HG02610 (cell line): Measurements from ENCODE around the gene NUDT8.
"Not testable (repeated sequence)": the region's sequence is repeated elsewhere in the genome, so short reads cannot be mapped to it uniquely, and the experiment has no call there.

Experiments used
- ATAC-seq: cut with Tn5 transposase; IDR thresholded peaks from one replicate; pipeline ENCODE4 v1.9.1; 2021; ENCODE audit warnings: mild to moderate bottlenecking, moderate library complexity; ENCODE audit not compliant: unreplicated experiment

The NUDT8 gene

GRCh38 chr11:67596753-67597300 lies 32.9 kb downstream of the NUDT8 start:
- ATAC-seq, result no peak

DNA sequence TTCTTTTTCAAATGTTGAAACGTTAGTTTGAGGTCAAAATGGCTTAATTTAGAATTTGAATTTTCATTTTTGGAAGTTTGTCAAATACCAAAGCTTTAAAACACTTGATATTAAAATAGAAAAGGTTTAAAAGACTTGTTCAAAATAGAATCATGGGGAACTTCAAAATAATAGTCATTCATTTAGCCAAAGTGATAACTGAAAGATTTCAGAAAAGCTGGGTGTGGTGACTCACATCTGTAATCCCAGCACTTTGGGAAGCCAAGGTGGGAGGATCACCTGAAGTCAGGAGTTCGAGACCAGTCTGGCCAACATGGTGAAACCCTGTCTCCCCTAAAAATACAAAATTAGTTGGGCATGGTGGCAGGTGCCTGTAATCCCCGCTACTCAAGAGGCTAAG lies 35.3 kb downstream of the NUDT8 start:
- ATAC-seq, result no peak

GRCh38 chr11:67593565-67593905 lies 36.2 kb downstream of the NUDT8 start:
- no peak for ATAC-seq

DNA sequence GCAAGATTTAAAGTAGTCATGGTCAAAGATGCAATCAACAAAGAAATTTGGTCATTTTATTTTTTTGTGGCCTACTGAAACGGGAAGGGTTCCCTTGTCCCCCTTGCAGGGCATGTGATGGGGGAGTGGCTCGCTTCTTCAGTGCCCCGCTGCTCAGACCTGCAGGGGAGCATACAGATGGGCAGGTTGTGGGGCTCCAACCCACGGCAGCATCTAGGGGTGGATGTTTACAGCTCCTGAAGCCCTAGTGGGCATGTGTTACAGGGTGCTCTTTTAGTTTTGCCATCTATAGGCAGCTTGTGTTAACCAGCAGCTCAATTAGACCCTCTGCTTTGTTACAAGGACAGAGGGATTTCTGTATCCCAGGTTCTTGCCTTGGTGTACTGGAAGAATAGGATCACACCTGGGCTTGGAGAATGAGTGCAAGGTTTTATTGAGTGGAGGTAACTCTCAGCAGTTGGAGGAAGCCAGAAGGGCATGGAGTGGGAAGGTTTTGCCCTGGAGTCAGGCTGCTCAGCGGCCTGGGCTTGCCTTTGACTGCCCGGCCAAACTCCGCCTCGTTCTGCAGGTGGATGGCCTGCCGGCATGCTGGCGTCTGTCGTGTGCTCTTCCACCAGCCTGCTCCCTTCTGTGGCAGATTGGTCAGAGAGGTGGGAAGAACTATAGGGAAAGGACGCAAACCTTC lies 36.7 kb downstream of the NUDT8 start:
- ATAC-seq, result no peak

DNA sequence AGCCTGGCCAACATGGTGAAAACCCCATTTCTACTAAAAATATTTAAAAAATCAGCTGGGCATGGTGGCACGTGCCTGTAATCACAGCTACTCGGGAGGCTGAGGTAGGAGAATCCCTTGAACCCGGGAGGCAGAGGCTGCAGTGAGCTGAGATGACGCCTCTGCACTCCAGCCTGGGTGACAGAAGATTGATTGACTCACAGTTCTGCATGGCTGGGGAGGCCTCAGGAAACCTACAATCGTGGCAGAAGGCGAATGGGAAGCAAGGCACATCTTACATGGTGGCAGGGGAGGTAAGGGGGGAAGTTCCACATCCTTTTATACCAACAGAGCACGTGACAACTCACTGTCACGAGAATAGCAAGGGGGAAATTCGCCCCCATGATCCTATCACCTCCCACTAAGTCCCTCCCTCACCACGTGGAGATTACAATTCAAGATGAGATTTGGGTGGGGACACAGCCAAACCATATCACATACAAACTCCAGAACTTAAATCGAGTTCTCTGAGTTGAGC lies 40.8 kb downstream of the NUDT8 start:
- ATAC-seq, result not testable (repeated sequence)

DNA sequence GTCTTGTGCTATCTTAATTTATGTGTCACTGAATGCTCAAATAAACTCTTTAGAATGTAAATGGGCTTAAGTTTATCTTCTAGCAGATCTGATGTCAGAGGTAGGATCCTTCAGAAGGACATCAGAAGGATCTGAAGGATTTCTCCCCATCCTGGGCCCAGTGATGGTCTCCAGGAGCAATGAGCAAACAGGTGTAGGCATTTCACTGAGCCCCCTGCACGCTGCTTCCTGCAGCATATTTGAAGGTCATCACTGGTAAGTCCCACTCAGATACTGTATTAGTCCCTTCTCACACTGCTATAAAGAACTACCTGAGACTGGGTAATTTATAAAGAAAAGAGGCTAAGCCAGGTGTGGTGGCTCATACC lies 41.6 kb downstream of the NUDT8 start:
- peak; percentile 18 for ATAC-seq

GRCh38 chr11:67586568-67587250 lies 43.0 kb downstream of the NUDT8 start:
- no peak for ATAC-seq

- ATAC-seq, result no peak
These were observed 43.8 kb downstream of the NUDT8 start for GRCh38 chr11:67585911-67586310.

GRCh38 chr11:67584881-67585873 lies 44.6 kb downstream of the NUDT8 start:
- ATAC-seq, result no peak

DNA sequence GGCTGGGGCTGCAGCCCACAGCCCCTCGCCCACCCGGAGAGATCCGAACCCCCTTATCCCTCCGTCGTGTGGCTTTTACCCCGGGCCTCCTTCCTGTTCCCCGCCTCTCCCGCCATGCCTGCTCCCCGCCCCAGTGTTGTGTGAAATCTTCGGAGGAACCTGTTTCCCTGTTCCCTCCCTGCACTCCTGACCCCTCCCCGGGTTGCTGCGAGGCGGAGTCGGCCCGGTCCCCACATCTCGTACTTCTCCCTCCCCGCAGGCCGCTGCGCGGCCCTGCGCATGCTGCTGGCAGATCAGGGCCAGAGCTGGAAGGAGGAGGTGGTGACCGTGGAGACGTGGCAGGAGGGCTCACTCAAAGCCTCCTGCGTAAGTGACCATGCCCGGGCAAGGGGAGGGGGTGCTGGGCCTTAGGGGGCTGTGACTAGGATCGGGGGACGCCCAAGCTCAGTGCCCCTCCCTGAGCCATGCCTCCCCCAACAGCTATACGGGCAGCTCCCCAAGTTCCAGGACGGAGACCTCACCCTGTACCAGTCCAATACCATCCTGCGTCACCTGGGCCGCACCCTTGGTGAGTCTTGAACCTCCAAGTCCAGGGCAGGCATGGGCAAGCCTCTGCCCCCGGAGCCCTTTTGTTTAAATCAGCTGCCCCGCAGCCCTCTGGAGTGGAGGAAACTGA lies 45.4 kb downstream of the NUDT8 start:
- ATAC-seq, result no peak

GRCh38 chr11:67583247-67584204 lies 46.2 kb downstream of the NUDT8 start, which contains the start of gene GSTP1:
Gene GSTP1, plus strand, starts transcription at chr11:67583812. Its CDS starts 32 bp downstream, at chr11:67583844.
- peak; percentile 51 for ATAC-seq

GRCh38 chr11:67582011-67582410 lies 47.7 kb downstream of the NUDT8 start:
- ATAC-seq, result no peak

DNA sequence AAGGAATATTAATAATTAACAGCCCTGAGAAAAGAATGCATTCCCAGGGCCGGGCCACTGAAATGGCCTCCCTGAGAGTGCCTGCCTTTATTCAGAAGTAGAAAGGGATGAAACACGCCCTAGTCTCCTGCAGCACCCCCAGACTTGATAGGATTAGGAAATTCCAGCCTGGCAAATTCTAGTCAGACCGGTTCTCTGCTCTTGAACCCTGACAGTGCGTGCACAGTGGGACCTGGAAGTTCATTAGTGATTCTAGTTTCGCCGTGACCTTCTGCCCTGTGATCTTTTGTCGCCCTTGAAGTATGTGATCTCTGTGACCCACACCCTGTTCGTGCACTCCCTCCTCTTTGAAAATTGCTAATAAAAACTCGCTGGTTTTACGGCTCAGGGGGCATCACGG lies 48.3 kb downstream of the NUDT8 start:
- no peak for ATAC-seq

DNA sequence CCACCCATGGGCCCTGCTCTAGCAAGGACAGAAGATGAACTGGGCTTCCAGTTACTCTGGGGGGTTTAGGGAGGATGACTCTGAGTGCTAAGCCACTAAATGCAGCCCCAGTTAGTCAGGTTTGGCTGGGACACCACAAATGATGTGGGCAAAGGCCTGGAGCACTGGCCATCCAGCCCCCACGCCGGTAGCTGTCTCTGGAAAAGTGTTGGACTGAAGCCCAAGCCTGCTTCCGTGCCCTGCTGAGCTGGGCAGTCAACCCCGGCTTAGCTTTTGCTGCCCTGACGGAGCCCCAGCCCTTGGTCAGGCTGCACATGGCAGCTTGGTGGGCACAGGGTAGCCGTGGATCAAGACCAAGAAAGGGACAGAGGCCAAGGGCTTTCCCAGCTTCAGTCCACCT lies 51.8 kb downstream of the NUDT8 start:
- no peak for ATAC-seq
